ENCODE measurements around the gene MITF.

MITF gene

DNA sequence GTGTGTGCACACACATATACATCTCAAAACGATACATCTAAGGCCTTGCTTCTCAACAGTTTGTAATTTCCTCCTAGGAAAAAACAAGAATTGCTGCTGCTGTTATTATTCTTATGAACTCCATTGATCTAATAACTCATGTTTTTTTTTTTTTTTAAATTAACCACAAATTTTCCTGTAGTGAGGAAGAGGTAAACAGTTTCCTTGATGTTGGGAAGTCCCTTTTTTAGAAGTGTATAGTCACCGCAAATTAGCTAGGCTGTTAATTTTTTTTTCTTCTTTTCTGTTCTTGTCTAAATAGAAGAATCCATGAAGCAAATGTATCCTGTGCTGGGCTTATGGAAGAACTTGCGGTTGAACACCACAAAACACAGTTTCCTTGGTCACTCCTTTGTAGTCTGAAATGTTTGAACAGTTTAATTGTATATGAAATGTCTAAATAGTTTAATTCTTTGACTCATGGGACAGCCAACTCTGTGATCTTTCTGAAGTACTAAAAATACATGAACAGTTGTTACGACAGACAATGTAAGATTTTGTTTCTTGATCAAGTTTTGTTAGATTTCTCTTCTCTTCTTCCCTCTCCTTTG, 64.5 kb downstream of the MITF start:
- Histone ChIP-seq H3K27ac (ENCODE audit: low read depth, low read length, poor library complexity, severe bottlenecking) (no peak overlapping the region), H3K79me2 (ENCODE audit: insufficient read depth, low read length) (no peaks in the 10 kb centered on the region), H2AFZ (ENCODE audit: low read length) (no peak overlapping the region), H3K4me1 (ENCODE audit: insufficient read depth, low read length, severe bottlenecking) (no peaks in the 10 kb centered on the region), H3K9ac (ENCODE audit: low read length) (no peak overlapping the region), H4K20me1 (ENCODE audit: insufficient read depth, low read length) (no peaks in the 10 kb centered on the region), H3K9me3 (ENCODE audit: low read length) (no peaks in the 10 kb centered on the region), H3K36me3 (ENCODE audit: insufficient read depth, low read length) (no peaks in the 10 kb centered on the region), H3K4me3 (ENCODE audit: low read depth, low read length, poor library complexity, severe bottlenecking) (no peak overlapping the region), H3K27me3 (ENCODE audit: insufficient read depth, low read length) (no peaks in the 10 kb centered on the region), H3K4me2 (ENCODE audit: low read length) (no peak overlapping the region), H3K9me2 (ENCODE audit: low read depth, low read length) (no peaks in the 10 kb centered on the region), H3F3A (ENCODE audit: insufficient read depth, low read length) (no peaks in the 10 kb centered on the region)
- TF ChIP-seq, protein P1, sequence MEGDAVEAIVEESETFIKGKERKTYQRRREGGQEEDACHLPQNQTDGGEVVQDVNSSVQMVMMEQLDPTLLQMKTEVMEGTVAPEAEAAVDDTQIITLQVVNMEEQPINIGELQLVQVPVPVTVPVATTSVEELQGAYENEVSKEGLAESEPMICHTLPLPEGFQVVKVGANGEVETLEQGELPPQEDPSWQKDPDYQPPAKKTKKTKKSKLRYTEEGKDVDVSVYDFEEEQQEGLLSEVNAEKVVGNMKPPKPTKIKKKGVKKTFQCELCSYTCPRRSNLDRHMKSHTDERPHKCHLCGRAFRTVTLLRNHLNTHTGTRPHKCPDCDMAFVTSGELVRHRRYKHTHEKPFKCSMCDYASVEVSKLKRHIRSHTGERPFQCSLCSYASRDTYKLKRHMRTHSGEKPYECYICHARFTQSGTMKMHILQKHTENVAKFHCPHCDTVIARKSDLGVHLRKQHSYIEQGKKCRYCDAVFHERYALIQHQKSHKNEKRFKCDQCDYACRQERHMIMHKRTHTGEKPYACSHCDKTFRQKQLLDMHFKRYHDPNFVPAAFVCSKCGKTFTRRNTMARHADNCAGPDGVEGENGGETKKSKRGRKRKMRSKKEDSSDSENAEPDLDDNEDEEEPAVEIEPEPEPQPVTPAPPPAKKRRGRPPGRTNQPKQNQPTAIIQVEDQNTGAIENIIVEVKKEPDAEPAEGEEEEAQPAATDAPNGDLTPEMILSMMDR (IDR thresholded peaks at IDR 0.05; ENCODE audit: low read length): no peak
- no peak for TF ChIP-seq EZH2 (IDR thresholded peaks at IDR 0.05; ENCODE audit: borderline replicate concordance, low read length)

GRCh38 chr3:69805491-69805890, 66.2 kb downstream of the MITF start:
- H3K36me3 ChIP-seq (ENCODE audit: insufficient read depth, low read length): no peaks in the 10 kb centered on the region
- H3K27ac ChIP-seq (ENCODE audit: low read depth, low read length, poor library complexity, severe bottlenecking): no peak overlapping the region
- H3K4me2 ChIP-seq (ENCODE audit: low read length): no peak overlapping the region
- no peak overlapping the region for H2AFZ ChIP-seq (ENCODE audit: low read length)
- no peaks in the 10 kb centered on the region for H3K9me2 ChIP-seq (ENCODE audit: low read depth, low read length)
- no peak overlapping the region for H3K9ac ChIP-seq (ENCODE audit: low read length)
- H3K4me1 ChIP-seq (ENCODE audit: insufficient read depth, low read length, severe bottlenecking): no peaks in the 10 kb centered on the region
- H3K4me3 ChIP-seq (ENCODE audit: low read depth, low read length, poor library complexity, severe bottlenecking): no peak overlapping the region
- no peaks in the 10 kb centered on the region for H3K9me3 ChIP-seq (ENCODE audit: low read length)
- H3K79me2 ChIP-seq (ENCODE audit: insufficient read depth, low read length): no peaks in the 10 kb centered on the region
- TF ChIP-seq EZH2 (IDR thresholded peaks at IDR 0.05; ENCODE audit: borderline replicate concordance, low read length): no peak
- TF ChIP-seq, protein P1 (IDR thresholded peaks at IDR 0.05; ENCODE audit: low read length): no peak
- H4K20me1 ChIP-seq (ENCODE audit: insufficient read depth, low read length): no peaks in the 10 kb centered on the region
- no peaks in the 10 kb centered on the region for H3K27me3 ChIP-seq (ENCODE audit: insufficient read depth, low read length)
- H3F3A ChIP-seq (ENCODE audit: insufficient read depth, low read length): no peaks in the 10 kb centered on the region

DNA sequence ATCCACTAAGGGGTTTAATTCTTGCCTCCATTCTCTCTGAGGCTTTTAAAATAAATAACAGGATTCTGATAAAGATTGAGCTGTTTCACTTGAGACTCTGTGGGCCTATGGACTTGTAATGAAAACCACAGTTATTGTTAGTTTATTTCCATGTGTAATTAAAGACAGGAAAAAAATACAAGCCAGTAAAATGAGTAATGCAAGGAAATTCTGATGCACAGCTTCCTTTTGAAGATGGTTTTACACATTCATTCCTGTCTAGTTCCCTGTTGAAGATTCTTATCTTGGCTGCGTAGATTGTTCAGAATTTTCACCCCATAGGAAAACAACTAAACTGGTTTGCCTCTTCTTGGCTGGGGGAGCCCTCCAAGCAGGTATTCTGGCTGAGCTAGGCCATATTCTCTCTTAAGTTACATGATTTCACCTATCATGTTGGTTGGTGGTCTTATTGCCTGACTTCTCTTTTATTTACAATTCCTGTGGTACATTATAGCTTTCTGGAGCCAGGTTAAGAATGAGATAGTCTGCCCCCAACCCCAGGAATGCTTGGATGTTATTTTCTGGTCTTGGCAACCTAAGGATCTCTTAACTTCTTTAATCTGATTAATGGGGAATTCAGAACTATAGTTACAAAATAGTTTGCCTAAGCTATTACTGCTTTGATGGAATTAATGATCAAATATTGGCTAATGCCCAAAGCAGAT, 67.6 kb downstream of the MITF start:
- H3K27ac ChIP-seq (ENCODE audit: low read depth, low read length, poor library complexity, severe bottlenecking): no peak overlapping the region
- no peaks in the 10 kb centered on the region for H3K4me1 ChIP-seq (ENCODE audit: insufficient read depth, low read length, severe bottlenecking)
- TF ChIP-seq EZH2 (IDR thresholded peaks at IDR 0.05; ENCODE audit: borderline replicate concordance, low read length): no peak
- TF ChIP-seq, protein P1 (IDR thresholded peaks at IDR 0.05; ENCODE audit: low read length): no peak
- H3K9me3 ChIP-seq (ENCODE audit: low read length): no peaks in the 10 kb centered on the region
- H3K9ac ChIP-seq (ENCODE audit: low read length): no peak overlapping the region
- no peaks in the 10 kb centered on the region for H4K20me1 ChIP-seq (ENCODE audit: insufficient read depth, low read length)
- H3K4me2 ChIP-seq (ENCODE audit: low read length): no peak overlapping the region
- H3K27me3 ChIP-seq (ENCODE audit: insufficient read depth, low read length): no peaks in the 10 kb centered on the region
- H3K36me3 ChIP-seq (ENCODE audit: insufficient read depth, low read length): no peaks in the 10 kb centered on the region
- H3K79me2 ChIP-seq (ENCODE audit: insufficient read depth, low read length): no peaks in the 10 kb centered on the region
- H3K9me2 ChIP-seq (ENCODE audit: low read depth, low read length): no peaks in the 10 kb centered on the region
- H3F3A ChIP-seq (ENCODE audit: insufficient read depth, low read length): no peaks in the 10 kb centered on the region
- H3K4me3 ChIP-seq (ENCODE audit: low read depth, low read length, poor library complexity, severe bottlenecking): no peak overlapping the region
- H2AFZ ChIP-seq (ENCODE audit: low read length): no peak overlapping the region

All from OCI-LY1 (cell line).